Gastroesophageal sphincter (tissue), 4 donors: ENCODE measurements around the gene GPR39. TPM values are rescaled to one million over a fixed set of nuclear protein-coding genes. Genes with fewer than 3 reads are reported as not detected.

Source experiments
- ATAC-seq: fragments of 150-250 bp; one replicate; pipeline ENCODE4 v1.9.1; 2016; ENCODE audit warnings: mild to moderate bottlenecking, moderate library complexity
- H3K27ac ChIP-seq, 4 donors: fragments of 200-600 bp; sonication (generic) in 3 of 4; 1 replicate in 3 of 4; 2 replicates in 1 of 4; pipeline ENCODE4 v1.5.1; 2016 to 2019
- H3K27me3 ChIP-seq: fragments of 200-600 bp; sonication (generic); one replicate; pipeline ENCODE4 v1.5.1; 2019
- H3K36me3 ChIP-seq, 2 donors: fragments of 200-600 bp; sonication (generic); one replicate each; pipeline ENCODE4 v1.5.1; 2019; ENCODE audit warnings: control low read depth in 1 of 2
- H3K4me1 ChIP-seq, 3 donors: fragments of 200-600 bp; sonication (generic); 1 replicate in 2 of 3; 2 replicates in 1 of 3; pipeline ENCODE4 v1.5.1; 2016 to 2019; ENCODE audit warnings: control low read depth in 2 of 3
- H3K4me3 ChIP-seq, 2 donors: fragments of 200-600 bp; sonication (generic); one replicate each; pipeline ENCODE4 v1.5.1; 2019; ENCODE audit warnings: mild to moderate bottlenecking in 1 of 2, moderate library complexity in 1 of 2
- H3K9me3 ChIP-seq, 3 donors: fragments of 200-600 bp; sonication (generic); one replicate each; pipeline ENCODE4 v1.5.1; 2017 to 2019; ENCODE audit warnings: control low read depth in 2 of 3
- EP300 ChIP-seq: sonication (generic); formaldehyde crosslinking; IDR thresholded peaks from one replicate; pipeline ENCODE4 v1.6.1; 2017; ENCODE audit warnings: antibody characterized with exemption, mild to moderate bottlenecking
- POLR2A ChIP-seq, 2 donors: fragments of 450-650 bp; IDR thresholded peaks; one replicate each; pipeline ENCODE4 v1.6.1; 2017; ENCODE audit warnings: antibody characterized with exemption in 2 of 2, mild to moderate bottlenecking in 2 of 2, moderate library complexity in 1 of 2
- POLR2AphosphoS5 ChIP-seq: sonication (generic); formaldehyde crosslinking; IDR thresholded peaks from one replicate; pipeline ENCODE4 v1.6.1; 2017; ENCODE audit warnings: antibody characterized with exemption
- WGBS, 2 donors: methylation state at CpG; one replicate each; pipeline ENCODE4 v1.1.5; 2018; ENCODE audit warnings: low coverage in 1 of 2; 5-methylcytosine and 5-hydroxymethylcytosine counted together
- total RNA-seq, 4 donors: library from RNA; depleted of rRNA; stranded (reverse); fragments of >200 nt; gene quantifications; one replicate each; pipeline ENCODE4 v1.1.0, GENCODE V29; 2016
- TF ChIP-seq, protein P1 (sequence below), 4 experiments: fragments of 200-600 bp in 2 of 4; fragments of 450-650 bp in 2 of 4; sonication (generic) in 1 of 4; IDR thresholded peaks; one replicate each; pipeline ENCODE4 v1.5.1; 2017 to 2019; ENCODE audit warnings: antibody characterized with exemption in 4 of 4, mild to moderate bottlenecking in 2 of 4, moderate library complexity in 2 of 4

Gene GPR39
- total RNA-seq, 4 donors from 2014 or later: 0.46 to 2.6 (median 0.69) TPM; not detected in 1

DNA sequence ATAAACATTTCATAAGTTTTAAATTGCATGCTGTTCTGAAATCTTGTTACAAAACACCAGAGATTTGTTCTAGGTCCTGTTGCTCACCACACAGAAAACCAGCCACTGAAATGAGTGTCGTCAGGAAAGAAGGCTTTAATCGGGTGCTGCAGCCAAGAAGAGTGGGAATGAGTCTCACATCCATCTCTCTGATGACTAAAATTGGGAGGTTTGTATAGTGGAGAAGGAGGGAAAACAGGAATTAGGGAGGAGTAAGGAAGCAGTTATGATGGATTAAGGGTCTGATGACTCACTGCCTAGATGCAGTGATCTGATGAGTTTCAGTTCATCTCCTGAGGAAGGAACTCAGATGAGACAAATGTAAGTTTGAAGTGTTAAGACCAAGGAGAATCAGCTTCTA is 42.1 kb upstream of the GPR39 start:
- H3K4me3 ChIP-seq: no peak overlapping the region
- no peaks in the 10 kb centered on the region for H3K36me3 ChIP-seq
- no peaks in the 10 kb centered on the region for H3K27me3 ChIP-seq
- peak; percentile 94 for ATAC-seq
- peak overlapping the region in 3 of 4 donors; percentile 30 to 58 (median 52) for H3K27ac ChIP-seq
- WGBS, 2 donors: 11 to 18% methylated on average over 2 of the region's 2 CpGs
- TF ChIP-seq POLR2AphosphoS5: no peak
- H3K4me1 ChIP-seq: no peaks in the 10 kb centered on the region
- H3K9me3 ChIP-seq: no peaks in the 10 kb centered on the region

DNA sequence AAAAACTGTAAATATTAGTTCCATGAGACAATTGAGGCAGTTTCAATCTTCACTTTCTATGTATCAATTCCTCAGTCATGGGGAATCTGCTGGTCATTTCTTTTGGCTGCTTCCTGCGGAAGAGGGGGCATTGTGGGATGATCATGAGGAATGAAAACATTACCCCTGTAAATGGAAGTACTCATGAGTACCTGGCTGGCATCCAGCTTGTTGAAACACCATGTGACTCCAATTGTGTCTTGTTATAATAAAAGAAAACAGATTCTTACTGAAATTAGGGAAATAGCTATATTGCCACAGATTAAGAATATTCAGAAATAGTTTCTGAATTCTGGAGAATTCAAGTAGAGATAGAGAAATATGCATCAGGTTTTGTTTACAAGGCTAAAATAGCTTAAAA is 41.6 kb upstream of the GPR39 start:
- TF ChIP-seq EP300: no peak
- TF ChIP-seq, protein P1, sequence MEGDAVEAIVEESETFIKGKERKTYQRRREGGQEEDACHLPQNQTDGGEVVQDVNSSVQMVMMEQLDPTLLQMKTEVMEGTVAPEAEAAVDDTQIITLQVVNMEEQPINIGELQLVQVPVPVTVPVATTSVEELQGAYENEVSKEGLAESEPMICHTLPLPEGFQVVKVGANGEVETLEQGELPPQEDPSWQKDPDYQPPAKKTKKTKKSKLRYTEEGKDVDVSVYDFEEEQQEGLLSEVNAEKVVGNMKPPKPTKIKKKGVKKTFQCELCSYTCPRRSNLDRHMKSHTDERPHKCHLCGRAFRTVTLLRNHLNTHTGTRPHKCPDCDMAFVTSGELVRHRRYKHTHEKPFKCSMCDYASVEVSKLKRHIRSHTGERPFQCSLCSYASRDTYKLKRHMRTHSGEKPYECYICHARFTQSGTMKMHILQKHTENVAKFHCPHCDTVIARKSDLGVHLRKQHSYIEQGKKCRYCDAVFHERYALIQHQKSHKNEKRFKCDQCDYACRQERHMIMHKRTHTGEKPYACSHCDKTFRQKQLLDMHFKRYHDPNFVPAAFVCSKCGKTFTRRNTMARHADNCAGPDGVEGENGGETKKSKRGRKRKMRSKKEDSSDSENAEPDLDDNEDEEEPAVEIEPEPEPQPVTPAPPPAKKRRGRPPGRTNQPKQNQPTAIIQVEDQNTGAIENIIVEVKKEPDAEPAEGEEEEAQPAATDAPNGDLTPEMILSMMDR (IDR thresholded peaks at IDR 0.05): no peak
- no peak for TF ChIP-seq POLR2AphosphoS5
- TF ChIP-seq POLR2A (IDR thresholded peaks at IDR 0.05): no peak
- H3K9me3 ChIP-seq: peaks cover 0 to 2% (median 0%) of the 10 kb centered on the region in 3 donors
- peak overlapping the region in 3 of 4 donors; percentile 3 to 58 (median 30) for H3K27ac ChIP-seq
- 50% methylated on average over 1 of the region's 1 CpG for WGBS, 2 donors
- peak; percentile 40 for ATAC-seq
- H3K4me3 ChIP-seq: no peak overlapping the region
- no peaks in the 10 kb centered on the region for H3K36me3 ChIP-seq
- H3K4me1 ChIP-seq: no peaks in the 10 kb centered on the region
- no peaks in the 10 kb centered on the region for H3K27me3 ChIP-seq

DNA sequence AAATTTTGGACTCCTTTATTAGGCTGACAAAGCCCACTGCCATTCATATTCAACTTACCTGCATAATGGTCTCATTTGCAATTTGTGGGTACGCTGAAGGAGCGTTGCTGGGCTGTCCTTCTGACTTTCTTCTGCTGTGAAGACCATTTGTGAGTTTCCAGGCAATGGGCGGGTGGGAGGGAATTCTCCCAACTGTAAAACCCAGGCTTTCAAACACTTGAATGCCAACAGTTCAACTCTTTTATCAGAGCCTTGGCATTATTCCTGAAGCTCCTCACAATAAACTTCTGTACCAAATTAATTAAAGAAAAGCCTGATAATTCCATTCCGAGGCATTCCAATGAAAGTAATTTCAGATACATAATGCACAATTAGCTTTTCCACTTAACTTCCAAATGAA is 35.2 kb upstream of the GPR39 start:
- Histone ChIP-seq H3K36me3 (no peaks in the 10 kb centered on the region), H3K27me3 (no peaks in the 10 kb centered on the region), H3K4me1 (no peaks in the 10 kb centered on the region), H3K9me3 (peaks cover 0 to 6% (median 0%) of the 10 kb centered on the region in 3 donors), H3K27ac (no peak overlapping the region), H3K4me3 (no peak overlapping the region)
- WGBS, 2 donors: 80 to 100% methylated on average over 1 to 4 of the region's 4 CpGs
- TF ChIP-seq POLR2A (IDR thresholded peaks at IDR 0.05): no peak
- no peak for TF ChIP-seq POLR2AphosphoS5
- TF ChIP-seq EP300: no peak
- TF ChIP-seq, protein P1 (IDR thresholded peaks at IDR 0.05): no peak
- ATAC-seq: no peak

DNA sequence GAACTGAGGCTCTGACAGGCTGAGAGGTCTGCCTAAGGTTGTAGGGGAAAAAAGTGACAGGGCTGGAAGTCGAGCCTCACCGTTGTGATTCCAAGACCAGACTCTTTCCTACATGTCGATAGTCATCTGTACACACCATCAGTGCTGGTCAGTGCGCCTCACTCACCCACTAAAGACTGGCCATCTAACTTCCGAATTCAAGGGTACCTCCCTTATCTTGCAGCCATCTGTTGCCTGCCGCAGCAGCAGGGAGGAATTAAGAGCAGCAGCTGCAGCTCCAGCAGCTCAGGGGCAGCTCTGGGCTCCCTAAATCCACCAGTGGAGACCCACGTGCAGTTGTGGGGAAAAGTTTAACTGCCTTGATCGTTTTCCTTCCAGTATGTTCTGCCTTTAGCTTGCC is 32.6 kb upstream of the GPR39 start:
- Histone ChIP-seq H3K4me3 (no peak overlapping the region), H3K27me3 (no peaks in the 10 kb centered on the region), H3K9me3 (peaks cover 0 to 11% (median 0%) of the 10 kb centered on the region in 3 donors), H3K4me1 (no peaks in the 10 kb centered on the region), H3K27ac (no peak overlapping the region), H3K36me3 (no peaks in the 10 kb centered on the region)
- TF ChIP-seq EP300 (no peak), POLR2AphosphoS5 (no peak), POLR2A (IDR thresholded peaks at IDR 0.05) (no peak)
- TF ChIP-seq, protein P1 (IDR thresholded peaks at IDR 0.05): no peak
- WGBS, 2 donors: 43% methylated on average over 1 to 2 of the region's 8 CpGs
- ATAC-seq: no peak

DNA sequence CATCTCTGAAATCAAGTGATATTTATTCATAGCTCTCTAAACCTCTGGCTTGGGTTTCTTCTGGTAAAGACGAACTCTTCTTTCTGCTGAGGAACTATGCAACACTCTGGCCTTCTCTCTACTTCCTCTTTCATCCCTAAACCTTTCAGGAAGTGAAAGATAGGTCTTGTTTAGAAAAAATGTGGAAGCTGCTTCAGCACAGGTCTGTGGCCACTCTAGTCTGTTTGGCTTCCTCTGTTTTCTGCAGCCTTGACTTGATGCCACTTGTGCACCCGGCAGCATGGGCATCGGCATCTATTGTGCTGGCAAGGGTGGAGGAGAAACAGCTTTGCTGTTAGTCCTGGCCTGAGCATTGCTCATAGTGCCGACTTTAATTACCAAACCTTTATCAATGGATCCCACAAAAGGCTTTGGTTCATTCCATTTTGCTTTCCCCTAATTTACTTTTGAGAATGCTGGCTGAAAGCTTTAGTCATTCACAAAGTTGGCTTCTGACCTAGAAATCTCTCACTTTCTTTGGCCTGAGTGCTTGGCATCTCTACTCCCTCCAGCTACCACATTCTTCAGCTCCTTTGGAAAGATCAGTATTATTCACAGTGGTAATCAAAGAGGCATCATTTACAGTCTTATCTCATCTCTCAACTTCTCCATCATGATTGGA is 32.0 kb upstream of the GPR39 start:
- H3K36me3 ChIP-seq: no peaks in the 10 kb centered on the region
- H3K4me1 ChIP-seq: no peaks in the 10 kb centered on the region
- ATAC-seq: no peak
- 56 to 59% methylated on average over 3 to 4 of the region's 4 CpGs for WGBS, 2 donors
- TF ChIP-seq POLR2AphosphoS5 (no peak), POLR2A (IDR thresholded peaks at IDR 0.05) (no peak), EP300 (no peak)
- TF ChIP-seq, protein P1 (IDR thresholded peaks at IDR 0.05): no peak
- H3K4me3 ChIP-seq: no peak overlapping the region
- H3K27ac ChIP-seq: no peak overlapping the region
- H3K9me3 ChIP-seq: peaks cover 0 to 11% (median 0%) of the 10 kb centered on the region in 3 donors
- H3K27me3 ChIP-seq: no peaks in the 10 kb centered on the region
